Astrocyte (in vitro differentiated cells and primary cell): Measurements from ENCODE around the gene LYST. TPM values are rescaled to one million over a fixed set of nuclear protein-coding genes. Genes with fewer than 3 reads are reported as not detected.

Experiments
- DNase-seq: peaks from one replicate; pipeline ENCODE4 v3.0.0-alpha.2; 2010; ENCODE audit warnings: low read depth
- FAIRE-seq: peaks from 2 replicates; lab custom pipeline; 2011; peaks lifted over from hg19 to GRCh38; lab: Jason Lieb, UNC
- H2AFZ ChIP-seq: 2 replicates; pipeline ENCODE4 v1.6.0; 2012; ENCODE audit warnings: low read depth, low read length, inconsistent platforms
- H3K27ac ChIP-seq: 2 replicates; pipeline ENCODE4 v1.5.1; 2011; ENCODE audit warnings: low read depth, low read length, inconsistent platforms
- H3K27me3 ChIP-seq: 2 replicates; pipeline ENCODE4 v1.6.0; 2011; ENCODE audit warnings: low read length, inconsistent platforms; ENCODE audit not compliant: insufficient read depth
- H3K36me3 ChIP-seq: 2 replicates; pipeline ENCODE4 v1.5.1; 2011; ENCODE audit warnings: low read length, inconsistent platforms; ENCODE audit not compliant: insufficient read depth
- H3K4me1 ChIP-seq: 2 replicates; pipeline ENCODE4 v1.5.1; 2011; ENCODE audit warnings: low read length, inconsistent platforms; ENCODE audit not compliant: insufficient read depth
- H3K4me2 ChIP-seq: 2 replicates; pipeline ENCODE4 v1.6.0; 2012; ENCODE audit warnings: low read length, inconsistent platforms
- H3K4me3 ChIP-seq: 2 replicates; pipeline ENCODE4 v1.5.1; 2011; ENCODE audit warnings: low read depth, mild to moderate bottlenecking, low read length, inconsistent platforms; ENCODE audit not compliant: insufficient read depth
- H3K79me2 ChIP-seq: 2 replicates; pipeline ENCODE4 v1.6.0; 2012; ENCODE audit warnings: mild to moderate bottlenecking, low read length, inconsistent platforms; ENCODE audit not compliant: insufficient read depth
- H3K9ac ChIP-seq: 2 replicates; pipeline ENCODE4 v1.6.0; 2012; ENCODE audit warnings: mild to moderate bottlenecking, low read length, inconsistent platforms
- H3K9me3 ChIP-seq: 2 replicates; pipeline ENCODE4 v1.5.1; 2012; ENCODE audit warnings: low read depth, mild to moderate bottlenecking, low read length, inconsistent platforms; ENCODE audit not compliant: insufficient read depth
- H4K20me1 ChIP-seq: 2 replicates; pipeline ENCODE4 v1.6.0; 2012; ENCODE audit warnings: low read length, inconsistent platforms; ENCODE audit not compliant: insufficient read depth
- H3K27ac Mint-ChIP-seq: one replicate; pipeline ENCODE4 v1.8.0; 2021; ENCODE audit warnings: mild to moderate bottlenecking, mixed read lengths; ENCODE audit not compliant: unreplicated experiment
- H3K27me3 Mint-ChIP-seq: one replicate; pipeline ENCODE4 v1.8.0; 2021; ENCODE audit warnings: low read depth, mixed read lengths; ENCODE audit not compliant: unreplicated experiment
- H3K36me3 Mint-ChIP-seq: one replicate; pipeline ENCODE4 v1.8.0; 2021; ENCODE audit warnings: low read depth, mixed read lengths; ENCODE audit not compliant: unreplicated experiment
- H3K4me1 Mint-ChIP-seq: one replicate; pipeline ENCODE4 v1.8.0; 2021; ENCODE audit warnings: low read depth, mixed read lengths; ENCODE audit not compliant: unreplicated experiment
- H3K4me3 Mint-ChIP-seq: one replicate; pipeline ENCODE4 v1.8.0; 2021; ENCODE audit warnings: mild to moderate bottlenecking, moderate library complexity, mixed read lengths; ENCODE audit not compliant: unreplicated experiment
- H3K9me3 Mint-ChIP-seq: one replicate; pipeline ENCODE4 v1.8.0; 2021; ENCODE audit warnings: mild to moderate bottlenecking, mixed read lengths; ENCODE audit not compliant: unreplicated experiment
- CTCF ChIP-seq: IDR thresholded peaks from 2 replicates; pipeline ENCODE4 v1.5.1; 2011; ENCODE audit warnings: low read depth, mild to moderate bottlenecking, inconsistent platforms, low read length, moderate library complexity; ENCODE audit not compliant: insufficient read depth
- EZH2 ChIP-seq: IDR thresholded peaks from 2 replicates; pipeline ENCODE4 v1.6.1; 2012; ENCODE audit warnings: mild to moderate bottlenecking, low read length, inconsistent platforms; ENCODE audit not compliant: insufficient read depth
- total RNA-seq: library from RNA; stranded (reverse); gene quantifications from 2 replicates; pipeline ENCODE4 v1.2.1, GENCODE V29; 2021

The LYST gene
- total RNA-seq, 1 donor from 2014 or later = 15.7 TPM

DNA sequence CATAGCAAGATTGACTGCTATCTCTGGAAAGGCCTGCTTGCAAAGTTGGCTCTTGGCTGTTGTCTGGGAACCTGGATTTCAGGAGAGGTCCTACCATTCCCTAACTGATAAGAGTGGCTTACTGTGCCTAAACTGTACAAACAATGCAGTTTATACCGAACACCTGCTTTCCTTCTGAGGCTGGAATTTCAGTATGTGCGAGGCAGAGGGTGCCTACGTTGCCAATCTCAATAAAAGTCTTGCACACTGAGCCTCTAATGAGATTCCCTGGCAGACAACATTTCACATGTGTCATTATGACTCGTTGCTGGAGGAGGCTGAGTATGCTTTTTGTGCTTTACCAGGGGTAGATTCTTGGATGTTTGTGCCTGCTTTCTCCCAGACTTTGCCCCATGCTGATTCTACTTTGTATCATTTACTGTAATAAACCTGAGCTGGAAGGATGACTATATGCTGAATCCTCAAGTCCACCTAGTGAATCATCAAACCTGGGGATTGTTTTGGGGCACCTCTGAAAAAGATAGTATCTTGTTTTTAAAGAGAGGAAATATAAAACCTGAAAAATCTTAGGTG, 158.2 kb downstream of the LYST start:
- Histone ChIP-seq H3K4me1 (peaks cover 6% of the 10 kb centered on the region), H3K27me3 (no peaks in the 10 kb centered on the region), H3K4me3 (no peak overlapping the region), H2AFZ (no peak overlapping the region), H3K9me3 (no peaks in the 10 kb centered on the region), H3K9ac (peak overlapping the region; percentile 8), H3K27ac (peak overlapping the region; percentile 46), H3K36me3 (no peaks in the 10 kb centered on the region), H3K4me2 (peak overlapping the region; percentile 38), H4K20me1 (no peaks in the 10 kb centered on the region), H3K79me2 (no peaks in the 10 kb centered on the region)
- Mint-ChIP-seq H3K4me3 (no peak overlapping the region), H3K27me3 (no peaks in the 10 kb centered on the region), H3K27ac (peak overlapping the region; percentile 58), H3K36me3 (peaks cover 5% of the 10 kb centered on the region), H3K9me3 (no peaks in the 10 kb centered on the region), H3K4me1 (peaks cover 27% of the 10 kb centered on the region)
- peak; percentile 43 for DNase-seq
- no peak for TF ChIP-seq CTCF
- TF ChIP-seq EZH2 = no peak
- peak; percentile 23 for FAIRE-seq

- H3K27ac Mint-ChIP-seq = peak overlapping the region; percentile 93
Measured at GRCh38 chr1:235703506-235703905, 163.2 kb downstream of the LYST start.

More at GRCh38 chr1:235703506-235703905, 163.2 kb downstream of the LYST start:
- TF ChIP-seq CTCF = no peak
- no peak for TF ChIP-seq EZH2
- no peak overlapping the region for H3K4me3 ChIP-seq
- H3K4me1 ChIP-seq = peaks cover 5% of the 10 kb centered on the region
- H3K9ac ChIP-seq = no peak overlapping the region
- H3K4me2 ChIP-seq = no peak overlapping the region
- peaks cover 16% of the 10 kb centered on the region for H3K4me1 Mint-ChIP-seq
- H2AFZ ChIP-seq = no peak overlapping the region
- DNase-seq (peak; percentile 65), FAIRE-seq (peak; percentile 32)
- H3K9me3 ChIP-seq = no peaks in the 10 kb centered on the region
- H4K20me1 ChIP-seq = no peaks in the 10 kb centered on the region
- no peaks in the 10 kb centered on the region for H3K27me3 ChIP-seq
- peaks cover 1% of the 10 kb centered on the region for H3K9me3 Mint-ChIP-seq
- peak overlapping the region; percentile 14 for H3K27ac ChIP-seq
- H3K36me3 Mint-ChIP-seq = peaks cover 25% of the 10 kb centered on the region
- H3K4me3 Mint-ChIP-seq = no peak overlapping the region
- no peaks in the 10 kb centered on the region for H3K27me3 Mint-ChIP-seq
- no peaks in the 10 kb centered on the region for H3K79me2 ChIP-seq
- H3K36me3 ChIP-seq = no peaks in the 10 kb centered on the region
